HG02642 (cell line): ENCODE results near the gene NOL12.

ENCODE experiments used
- ATAC-seq: cut with Tn5 transposase; IDR thresholded peaks from one replicate; pipeline ENCODE4 v1.9.1; 2021; ENCODE audit warnings: mild to moderate bottlenecking; ENCODE audit not compliant: unreplicated experiment, poor library complexity

Gene NOL12

GRCh38 chr22:37659066-37659896 is 26.9 kb upstream of the NOL12 start:
- ATAC-seq, result peak; percentile 23

- no peak for ATAC-seq
Observed at GRCh38 chr22:37659897-37660708, 26.0 kb upstream of the NOL12 start.

- no peak for ATAC-seq
Observed at GRCh38 chr22:37660709-37661045, 25.5 kb upstream of the NOL12 start.

- no peak for ATAC-seq
Observed at GRCh38 chr22:37661160-37661924, 24.8 kb upstream of the NOL12 start.

GRCh38 chr22:37662039-37662438 is 24.1 kb upstream of the NOL12 start:
- no peak for ATAC-seq

- no peak for ATAC-seq
Observed at GRCh38 chr22:37663521-37664140, 22.5 kb upstream of the NOL12 start.

GRCh38 chr22:37664249-37665101 is 21.7 kb upstream of the NOL12 start:
- ATAC-seq, result no peak

- ATAC-seq, result no peak
Observed at GRCh38 chr22:37665487-37665886, 20.7 kb upstream of the NOL12 start.

GRCh38 chr22:37669586-37669985 is 16.6 kb upstream of the NOL12 start:
- no peak for ATAC-seq

GRCh38 chr22:37672206-37672919 is 13.8 kb upstream of the NOL12 start:
- ATAC-seq, result no peak

- no peak for ATAC-seq
Observed at GRCh38 chr22:37672920-37673455, 13.2 kb upstream of the NOL12 start.

GRCh38 chr22:37674248-37674647 is 11.9 kb upstream of the NOL12 start:
- ATAC-seq, result no peak

- ATAC-seq, result peak; percentile 45
Observed at GRCh38 chr22:37674951-37675929, 10.9 kb upstream of the NOL12 start, which contains the start of gene LGALS1. TSS of gene LGALS1 (plus strand) at chr22:37675636. CDS start at chr22:37675703, 67 bp downstream.

- no peak for ATAC-seq
Observed at GRCh38 chr22:37675930-37676735, 10.0 kb upstream of the NOL12 start.

- peak; percentile 60 for ATAC-seq
Observed at GRCh38 chr22:37676736-37677492, 9.2 kb upstream of the NOL12 start.

- ATAC-seq, result peak; percentile 1
Observed at GRCh38 chr22:37677493-37677974, 8.6 kb upstream of the NOL12 start.
